ENCODE results near the gene G3BP2. TPM values are rescaled to one million over a fixed set of nuclear protein-coding genes. Genes with fewer than 3 reads are reported as not detected.

G3BP2 gene
- total and polyA plus RNA-seq, 10 of the 15 experiments (the other 5 are each of a cell fraction or from before 2014, with no cell fraction given), result 22.2 to 176 (median 102) TPM

DNA sequence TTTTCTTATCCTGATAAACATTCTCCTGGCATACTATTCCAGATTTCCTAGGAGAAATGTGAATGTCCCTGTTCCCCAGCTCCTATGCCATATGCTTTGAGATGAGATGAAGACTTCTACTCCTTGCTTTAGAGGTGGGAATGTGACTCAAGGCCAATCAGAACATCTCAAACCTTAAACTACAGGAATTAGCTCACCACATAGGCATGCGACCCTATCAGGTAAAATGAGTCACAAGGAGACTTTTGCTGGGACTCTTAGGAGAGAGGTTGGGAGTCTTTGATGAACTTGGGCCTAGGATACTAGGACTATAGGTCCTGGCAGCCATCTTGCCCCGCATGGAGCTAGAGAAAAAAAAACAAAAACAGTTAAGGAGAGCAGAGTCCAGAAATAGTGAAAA, 45.3 kb upstream of the G3BP2 start:
- ChIA-PET CTCF (interaction anchor here (1.7 kb wide), 1 partner anchor 11 kb away, joined by 4 read pairs; no protein-coding TSS in a partner anchor), SMC1A (ENCODE audit: uncharacterized antibody, unreplicated experiment) (no interaction called here), RAD21 (ENCODE audit: unreplicated experiment) (no interaction called here), POLR2A (interaction anchor here (0.6 to 0.9 kb wide), 2 partner anchors 15 to 45 kb away, joined by 3 read pairs; partner anchors contain the start of gene G3BP2)
- Histone ChIP-seq H3K27me3 (replicated peaks in 1 of 2; ENCODE audit: control insufficient read depth in 2 of 2, insufficient read depth in 2 of 2, low read length in 1 of 2) (no peaks in the 10 kb centered on the region), H3K4me1 (ENCODE audit: control insufficient read depth, insufficient read depth, low read length) (peaks cover 8% of the 10 kb centered on the region), H3K4me3 (no peak overlapping the region), H2AFZ (ENCODE audit: control insufficient read depth, low read depth, low read length) (no peak overlapping the region), H3K4me2 (ENCODE audit: control insufficient read depth, insufficient read depth) (no peak overlapping the region), H3K9me3 (replicated peaks; ENCODE audit: control insufficient read depth, insufficient read depth, low read length) (no peaks in the 10 kb centered on the region), H3K79me2 (ENCODE audit: control insufficient read depth, insufficient read depth, low read length) (peaks cover 7% of the 10 kb centered on the region), H3K9ac (ENCODE audit: control insufficient read depth, insufficient read depth, low read length) (no peak overlapping the region), H3K27ac (ENCODE audit: control insufficient read depth, insufficient read depth) (no peak overlapping the region), H4K20me1 (ENCODE audit: control insufficient read depth, insufficient read depth) (no peaks in the 10 kb centered on the region), H3K36me3 (ENCODE audit: control insufficient read depth in 2 of 2, insufficient read depth in 2 of 2, low read length in 1 of 2) (no peaks in the 10 kb centered on the region)
- ATAC-seq, result no peak
- 91% methylated on average over 2 of the region's 2 CpGs for WGBS (ENCODE audit: insufficient coverage, insufficient replicate concordance, low lambda C conversion rate, missing lambda C conversion rate)
- in situ Hi-C loops (cut with MboI), result no loop called here
- no peak for FAIRE-seq
- DNase-seq (ENCODE audit: low read depth, low spot score), result no peak
- BruUV-seq (replicated peaks), result no TSS peak
- intact Hi-C loops (cut with micrococcal nuclease; ENCODE audit: unreplicated experiment), result no loop called here
- TF ChIP-seq SPI1 (IDR thresholded peaks at IDR 0.05; ENCODE audit: borderline replicate concordance, insufficient read depth, low read depth, low read length), result no peak
- no peak for TF ChIP-seq KLF5 (IDR thresholded peaks at IDR 0.05; ENCODE audit: partially characterized antibody)
- no peak for TF ChIP-seq DPF2 (IDR thresholded peaks at IDR 0.05)
- no peak for TF ChIP-seq STAT1 (conservative IDR thresholded peaks at IDR 0.05)
- TF ChIP-seq CREB1 (IDR thresholded peaks at IDR 0.05; ENCODE audit: low read depth), result no peak
- TF ChIP-seq, protein P1, sequence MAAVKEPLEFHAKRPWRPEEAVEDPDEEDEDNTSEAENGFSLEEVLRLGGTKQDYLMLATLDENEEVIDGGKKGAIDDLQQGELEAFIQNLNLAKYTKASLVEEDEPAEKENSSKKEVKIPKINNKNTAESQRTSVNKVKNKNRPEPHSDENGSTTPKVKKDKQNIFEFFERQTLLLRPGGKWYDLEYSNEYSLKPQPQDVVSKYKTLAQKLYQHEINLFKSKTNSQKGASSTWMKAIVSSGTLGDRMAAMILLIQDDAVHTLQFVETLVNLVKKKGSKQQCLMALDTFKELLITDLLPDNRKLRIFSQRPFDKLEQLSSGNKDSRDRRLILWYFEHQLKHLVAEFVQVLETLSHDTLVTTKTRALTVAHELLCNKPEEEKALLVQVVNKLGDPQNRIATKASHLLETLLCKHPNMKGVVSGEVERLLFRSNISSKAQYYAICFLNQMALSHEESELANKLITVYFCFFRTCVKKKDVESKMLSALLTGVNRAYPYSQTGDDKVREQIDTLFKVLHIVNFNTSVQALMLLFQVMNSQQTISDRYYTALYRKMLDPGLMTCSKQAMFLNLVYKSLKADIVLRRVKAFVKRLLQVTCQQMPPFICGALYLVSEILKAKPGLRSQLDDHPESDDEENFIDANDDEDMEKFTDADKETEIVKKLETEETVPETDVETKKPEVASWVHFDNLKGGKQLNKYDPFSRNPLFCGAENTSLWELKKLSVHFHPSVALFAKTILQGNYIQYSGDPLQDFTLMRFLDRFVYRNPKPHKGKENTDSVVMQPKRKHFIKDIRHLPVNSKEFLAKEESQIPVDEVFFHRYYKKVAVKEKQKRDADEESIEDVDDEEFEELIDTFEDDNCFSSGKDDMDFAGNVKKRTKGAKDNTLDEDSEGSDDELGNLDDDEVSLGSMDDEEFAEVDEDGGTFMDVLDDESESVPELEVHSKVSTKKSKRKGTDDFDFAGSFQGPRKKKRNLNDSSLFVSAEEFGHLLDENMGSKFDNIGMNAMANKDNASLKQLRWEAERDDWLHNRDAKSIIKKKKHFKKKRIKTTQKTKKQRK (IDR thresholded peaks at IDR 0.05; ENCODE audit: low read depth, low read length), result no peak
- no peak for TF ChIP-seq BCL11A (IDR thresholded peaks at IDR 0.05; ENCODE audit: low read depth, low read length)
- TF ChIP-seq SIN3A (IDR thresholded peaks at IDR 0.05; ENCODE audit: low read depth, low read length), result no peak
- TF ChIP-seq, protein P2, sequence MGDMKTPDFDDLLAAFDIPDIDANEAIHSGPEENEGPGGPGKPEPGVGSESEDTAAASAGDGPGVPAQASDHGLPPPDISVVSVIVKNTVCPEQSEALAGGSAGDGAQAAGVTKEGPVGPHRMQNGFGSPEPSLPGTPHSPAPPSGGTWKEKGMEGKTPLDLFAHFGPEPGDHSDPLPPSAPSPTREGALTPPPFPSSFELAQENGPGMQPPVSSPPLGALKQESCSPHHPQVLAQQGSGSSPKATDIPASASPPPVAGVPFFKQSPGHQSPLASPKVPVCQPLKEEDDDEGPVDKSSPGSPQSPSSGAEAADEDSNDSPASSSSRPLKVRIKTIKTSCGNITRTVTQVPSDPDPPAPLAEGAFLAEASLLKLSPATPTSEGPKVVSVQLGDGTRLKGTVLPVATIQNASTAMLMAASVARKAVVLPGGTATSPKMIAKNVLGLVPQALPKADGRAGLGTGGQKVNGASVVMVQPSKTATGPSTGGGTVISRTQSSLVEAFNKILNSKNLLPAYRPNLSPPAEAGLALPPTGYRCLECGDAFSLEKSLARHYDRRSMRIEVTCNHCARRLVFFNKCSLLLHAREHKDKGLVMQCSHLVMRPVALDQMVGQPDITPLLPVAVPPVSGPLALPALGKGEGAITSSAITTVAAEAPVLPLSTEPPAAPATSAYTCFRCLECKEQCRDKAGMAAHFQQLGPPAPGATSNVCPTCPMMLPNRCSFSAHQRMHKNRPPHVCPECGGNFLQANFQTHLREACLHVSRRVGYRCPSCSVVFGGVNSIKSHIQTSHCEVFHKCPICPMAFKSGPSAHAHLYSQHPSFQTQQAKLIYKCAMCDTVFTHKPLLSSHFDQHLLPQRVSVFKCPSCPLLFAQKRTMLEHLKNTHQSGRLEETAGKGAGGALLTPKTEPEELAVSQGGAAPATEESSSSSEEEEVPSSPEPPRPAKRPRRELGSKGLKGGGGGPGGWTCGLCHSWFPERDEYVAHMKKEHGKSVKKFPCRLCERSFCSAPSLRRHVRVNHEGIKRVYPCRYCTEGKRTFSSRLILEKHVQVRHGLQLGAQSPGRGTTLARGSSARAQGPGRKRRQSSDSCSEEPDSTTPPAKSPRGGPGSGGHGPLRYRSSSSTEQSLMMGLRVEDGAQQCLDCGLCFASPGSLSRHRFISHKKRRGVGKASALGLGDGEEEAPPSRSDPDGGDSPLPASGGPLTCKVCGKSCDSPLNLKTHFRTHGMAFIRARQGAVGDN (IDR thresholded peaks at IDR 0.05), result no peak
- TF ChIP-seq YY1 (IDR thresholded peaks at IDR 0.05; ENCODE audit: low read depth, low read length), result no peak
- no peak for TF ChIP-seq RCOR1 (conservative IDR thresholded peaks at IDR 0.05; ENCODE audit: low read depth, low read length)
- no peak for TF ChIP-seq NFXL1 (IDR thresholded peaks at IDR 0.05; ENCODE audit: borderline replicate concordance)
- TF ChIP-seq, protein P3, sequence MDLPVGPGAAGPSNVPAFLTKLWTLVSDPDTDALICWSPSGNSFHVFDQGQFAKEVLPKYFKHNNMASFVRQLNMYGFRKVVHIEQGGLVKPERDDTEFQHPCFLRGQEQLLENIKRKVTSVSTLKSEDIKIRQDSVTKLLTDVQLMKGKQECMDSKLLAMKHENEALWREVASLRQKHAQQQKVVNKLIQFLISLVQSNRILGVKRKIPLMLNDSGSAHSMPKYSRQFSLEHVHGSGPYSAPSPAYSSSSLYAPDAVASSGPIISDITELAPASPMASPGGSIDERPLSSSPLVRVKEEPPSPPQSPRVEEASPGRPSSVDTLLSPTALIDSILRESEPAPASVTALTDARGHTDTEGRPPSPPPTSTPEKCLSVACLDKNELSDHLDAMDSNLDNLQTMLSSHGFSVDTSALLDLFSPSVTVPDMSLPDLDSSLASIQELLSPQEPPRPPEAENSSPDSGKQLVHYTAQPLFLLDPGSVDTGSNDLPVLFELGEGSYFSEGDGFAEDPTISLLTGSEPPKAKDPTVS (IDR thresholded peaks at IDR 0.05; ENCODE audit: low read depth, low read length), result no peak
